Measurements from ENCODE around the gene CDHR2.

CDHR2 gene

DNA sequence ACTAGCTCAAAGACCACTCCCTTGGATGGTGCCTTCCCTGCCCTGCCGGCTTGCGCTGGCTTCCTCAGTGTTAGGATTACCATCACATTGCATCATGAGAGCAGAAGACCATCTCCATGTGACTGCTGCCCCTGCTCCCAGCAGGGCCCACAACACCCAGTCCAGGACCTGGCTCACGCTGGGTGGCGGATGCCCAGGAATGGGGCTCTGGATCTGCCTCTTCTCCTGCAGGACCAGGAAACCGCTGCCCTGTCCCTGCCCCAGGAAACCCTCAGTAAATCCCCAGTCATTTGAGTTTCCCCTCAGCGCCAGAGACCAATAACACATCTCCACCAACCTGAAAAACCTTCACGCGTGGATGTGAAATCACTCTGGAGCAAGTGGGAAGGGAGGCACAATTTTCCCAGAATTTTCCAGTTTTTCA is 8.7 kb upstream of the CDHR2 start:
- Histone ChIP-seq H3K4me1 (ENCODE audit: control insufficient read depth, insufficient read depth, low read length) (peaks cover 18% of the 10 kb centered on the region), H3K27me3 (ENCODE audit: control insufficient read depth, insufficient read depth, low read length, poor library complexity, severe bottlenecking) (peaks cover 42% of the 10 kb centered on the region), H3K9me3 (ENCODE audit: control insufficient read depth, low read length) (no peaks in the 10 kb centered on the region), H3K36me3 (ENCODE audit: control insufficient read depth, insufficient read depth, low read length) (no peaks in the 10 kb centered on the region), H3K27ac (ENCODE audit: insufficient read depth, low read depth, low read length, poor library complexity, severe bottlenecking) (no peak overlapping the region), H3K4me3 (ENCODE audit: insufficient read depth, low read depth, low read length) (no peak overlapping the region)
- WGBS, 2 experiments: 90 to 94% methylated on average over 8 of the region's 8 CpGs

DNA sequence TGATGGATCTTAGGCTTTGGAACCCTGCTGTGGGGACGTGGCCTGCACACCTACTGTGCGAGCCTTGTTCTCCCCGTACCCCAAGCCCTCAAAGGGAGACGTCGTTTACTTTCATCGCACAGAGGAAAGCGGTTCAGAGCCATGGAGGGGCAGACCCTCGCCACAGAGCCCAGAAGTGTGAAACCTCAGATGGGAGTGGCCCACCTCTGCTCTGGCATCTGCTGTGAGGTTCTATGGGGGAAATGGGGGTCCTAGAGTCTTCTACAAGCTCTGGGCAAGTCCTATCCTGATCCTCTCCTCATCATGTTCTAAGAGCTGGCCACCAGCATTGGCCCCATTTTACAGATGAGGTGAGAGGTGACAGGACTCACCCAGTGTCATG is 8.2 kb upstream of the CDHR2 start:
- Histone ChIP-seq H3K9me3 (ENCODE audit: control insufficient read depth, low read length) (no peaks in the 10 kb centered on the region), H3K36me3 (ENCODE audit: control insufficient read depth, insufficient read depth, low read length) (no peaks in the 10 kb centered on the region), H3K4me3 (ENCODE audit: insufficient read depth, low read depth, low read length) (no peak overlapping the region), H3K27me3 (ENCODE audit: control insufficient read depth, insufficient read depth, low read length, poor library complexity, severe bottlenecking) (peaks cover 46% of the 10 kb centered on the region), H3K27ac (ENCODE audit: insufficient read depth, low read depth, low read length, poor library complexity, severe bottlenecking) (no peak overlapping the region), H3K4me1 (ENCODE audit: control insufficient read depth, insufficient read depth, low read length) (peaks cover 18% of the 10 kb centered on the region)
- 87% methylated on average over 8 of the region's 8 CpGs for WGBS, 2 experiments

DNA sequence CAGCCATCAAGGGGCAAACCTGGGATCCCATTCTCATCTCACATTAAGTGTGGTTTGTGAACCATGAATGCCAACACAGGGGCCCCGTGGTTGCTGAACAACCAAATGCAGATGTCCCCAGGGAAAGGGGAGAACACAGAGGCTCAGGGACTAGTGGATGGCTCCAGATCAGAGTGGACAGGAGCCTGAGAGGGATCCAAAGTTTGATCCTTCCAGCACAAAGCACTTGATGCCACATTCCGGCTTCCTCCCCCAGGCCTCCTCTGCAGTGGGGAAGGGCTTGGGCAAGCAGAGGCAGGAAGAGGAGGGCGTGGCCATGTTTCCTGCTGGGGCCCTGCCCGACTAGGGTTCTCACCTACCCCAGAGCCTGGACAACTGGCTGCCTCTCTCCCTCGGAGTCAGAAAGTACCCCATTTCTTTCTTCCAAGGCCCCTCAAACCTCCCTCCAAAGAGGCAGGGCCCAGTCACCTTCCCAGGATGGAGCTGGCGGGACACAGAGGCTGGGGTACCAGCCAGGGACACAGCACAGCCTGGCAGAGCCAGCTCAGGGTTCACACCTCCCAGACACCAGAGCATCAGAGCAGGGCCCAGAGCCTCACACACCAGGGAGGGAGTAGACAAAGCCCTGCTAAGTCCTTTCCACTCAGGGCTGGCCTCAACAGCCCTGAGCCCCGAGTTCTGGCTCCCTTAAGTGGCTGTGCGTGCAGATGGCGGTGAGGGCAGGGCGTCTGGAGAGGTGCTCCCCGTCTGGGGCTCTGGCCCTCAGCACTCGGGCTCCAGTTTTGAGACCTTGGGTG is 7.6 kb upstream of the CDHR2 start:
- WGBS, 2 experiments: 60 to 62% methylated on average over 12 of the region's 12 CpGs
- Histone ChIP-seq H3K27ac (ENCODE audit: insufficient read depth, low read depth, low read length, poor library complexity, severe bottlenecking) (no peak overlapping the region), H3K4me3 (ENCODE audit: insufficient read depth, low read depth, low read length) (no peak overlapping the region), H3K9me3 (ENCODE audit: control insufficient read depth, low read length) (no peaks in the 10 kb centered on the region), H3K27me3 (ENCODE audit: control insufficient read depth, insufficient read depth, low read length, poor library complexity, severe bottlenecking) (peaks cover 46% of the 10 kb centered on the region), H3K4me1 (ENCODE audit: control insufficient read depth, insufficient read depth, low read length) (peaks cover 18% of the 10 kb centered on the region), H3K36me3 (ENCODE audit: control insufficient read depth, insufficient read depth, low read length) (no peaks in the 10 kb centered on the region)

DNA sequence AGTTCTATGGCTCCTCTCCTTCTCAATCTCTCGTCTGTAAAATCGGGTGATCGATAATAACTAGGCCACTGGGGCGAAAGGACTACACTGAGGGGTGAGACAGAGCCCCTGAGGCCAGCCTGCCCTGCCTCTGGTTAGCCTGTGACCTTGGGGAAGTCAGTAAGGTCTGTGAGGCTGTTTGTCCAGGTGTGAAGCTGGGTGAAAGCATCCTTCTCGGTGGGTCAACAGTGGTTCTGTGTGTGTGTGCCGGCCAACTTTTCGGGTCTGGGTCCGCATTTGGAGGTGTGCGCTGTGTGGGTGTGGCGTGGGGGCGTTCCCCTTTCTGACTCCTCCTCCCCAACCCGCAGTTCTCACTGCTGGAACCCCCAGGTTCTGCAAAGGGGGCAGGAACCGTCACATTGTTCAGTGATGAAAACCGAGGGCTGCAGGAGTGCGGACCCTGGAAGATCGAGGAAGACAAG is 7.0 kb upstream of the CDHR2 start:
- Histone ChIP-seq H3K4me3 (ENCODE audit: insufficient read depth, low read depth, low read length) (peak overlapping the region; percentile 40), H3K9me3 (ENCODE audit: control insufficient read depth, low read length) (no peaks in the 10 kb centered on the region), H3K27ac (ENCODE audit: insufficient read depth, low read depth, low read length, poor library complexity, severe bottlenecking) (no peak overlapping the region), H3K4me1 (ENCODE audit: control insufficient read depth, insufficient read depth, low read length) (peaks cover 18% of the 10 kb centered on the region), H3K27me3 (ENCODE audit: control insufficient read depth, insufficient read depth, low read length, poor library complexity, severe bottlenecking) (peaks cover 46% of the 10 kb centered on the region), H3K36me3 (ENCODE audit: control insufficient read depth, insufficient read depth, low read length) (no peaks in the 10 kb centered on the region)
- WGBS, 2 experiments: 36 to 37% methylated on average over 16 of the region's 16 CpGs

DNA sequence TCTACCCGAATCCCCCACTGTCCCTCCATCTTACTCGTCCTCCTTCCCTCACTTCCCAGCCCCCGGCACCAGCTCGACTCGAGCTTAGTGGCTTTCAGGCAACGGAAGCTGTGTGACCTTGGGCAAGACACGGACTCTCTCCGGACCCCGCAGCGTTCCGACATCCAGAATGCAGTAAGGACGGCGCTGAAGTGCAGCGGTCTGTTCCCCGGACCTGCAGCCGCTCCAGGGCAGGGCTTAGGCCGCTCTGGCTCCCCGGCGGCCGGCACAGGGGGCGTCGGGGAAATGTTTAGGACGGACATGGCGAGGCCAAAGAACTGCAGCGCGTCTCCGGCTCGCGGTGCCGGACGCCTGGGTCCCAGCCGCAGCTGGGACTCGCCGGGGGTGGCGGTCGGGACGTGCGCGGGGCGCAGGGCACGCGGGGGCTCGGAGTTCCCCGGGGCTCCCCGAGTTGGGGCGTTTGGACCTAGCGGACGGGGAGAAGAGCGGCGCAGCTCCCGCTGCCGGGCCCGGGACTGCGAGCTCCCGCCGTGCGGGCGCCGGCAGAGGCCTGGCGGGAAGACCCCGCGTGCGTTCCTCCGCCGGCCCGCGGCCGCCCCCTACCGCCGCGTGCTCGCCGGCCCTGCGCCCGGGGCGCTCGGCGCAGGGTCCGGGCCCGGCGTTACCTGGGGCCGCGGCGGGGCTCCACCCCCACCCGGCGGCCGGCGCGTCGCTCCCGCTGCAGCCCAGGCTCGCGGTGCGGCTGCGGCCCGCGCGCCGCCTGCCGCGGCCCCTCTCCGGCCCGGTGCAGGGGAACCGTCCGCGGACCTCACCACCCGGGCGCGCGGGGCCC is 6.3 kb upstream of the CDHR2 start:
- Histone ChIP-seq H3K36me3 (ENCODE audit: control insufficient read depth, insufficient read depth, low read length) (no peaks in the 10 kb centered on the region), H3K4me1 (ENCODE audit: control insufficient read depth, insufficient read depth, low read length) (peaks cover 18% of the 10 kb centered on the region), H3K4me3 (ENCODE audit: insufficient read depth, low read depth, low read length) (peak overlapping the region; percentile 53), H3K27ac (ENCODE audit: insufficient read depth, low read depth, low read length, poor library complexity, severe bottlenecking) (no peak overlapping the region), H3K27me3 (ENCODE audit: control insufficient read depth, insufficient read depth, low read length, poor library complexity, severe bottlenecking) (peaks cover 46% of the 10 kb centered on the region), H3K9me3 (ENCODE audit: control insufficient read depth, low read length) (no peaks in the 10 kb centered on the region)
- whole genome bisulfite sequencing, 2 experiments: 1% methylated on average over 110 of the region's 110 CpGs

DNA sequence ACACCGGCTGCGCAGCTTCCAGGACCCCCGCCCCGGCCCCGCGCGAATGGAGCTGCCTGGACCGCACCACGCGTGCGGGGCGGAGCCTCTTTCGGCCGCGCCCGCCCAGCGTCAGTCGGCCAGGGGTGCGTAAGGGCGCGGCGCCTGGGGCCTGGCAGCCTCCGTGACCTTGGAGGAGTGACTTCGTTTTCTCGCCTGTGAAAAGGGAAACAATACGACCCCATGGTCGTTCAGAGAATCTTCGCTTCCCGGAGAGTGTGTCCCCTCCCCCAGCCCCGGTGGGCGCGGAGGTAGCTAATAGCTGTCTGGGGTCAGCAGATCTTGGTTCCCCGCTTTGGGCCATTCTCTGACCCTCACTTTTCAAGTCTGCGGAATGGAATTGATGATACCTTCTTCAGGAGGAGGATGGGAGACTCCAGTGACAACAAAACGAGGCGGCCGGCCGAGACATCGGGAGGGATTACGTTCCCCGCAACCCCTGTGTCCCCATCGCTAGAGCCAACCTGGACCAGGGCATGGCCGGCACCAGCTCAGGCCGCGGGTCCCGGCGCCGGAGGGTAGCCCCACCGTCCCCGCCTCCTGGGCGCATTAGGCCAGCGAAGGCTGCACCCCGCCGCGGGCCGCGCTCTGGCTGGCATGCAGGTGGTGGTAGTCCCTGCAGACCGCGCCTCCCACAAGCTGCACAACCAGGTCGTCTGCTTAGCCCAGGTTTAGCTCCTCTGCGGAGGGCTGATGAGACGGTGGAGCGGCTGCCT is 5.5 kb upstream of the CDHR2 start:
- Histone ChIP-seq H3K36me3 (ENCODE audit: control insufficient read depth, insufficient read depth, low read length) (no peaks in the 10 kb centered on the region), H3K4me3 (ENCODE audit: insufficient read depth, low read depth, low read length) (peak overlapping the region; percentile 53), H3K9me3 (ENCODE audit: control insufficient read depth, low read length) (no peaks in the 10 kb centered on the region), H3K27me3 (ENCODE audit: control insufficient read depth, insufficient read depth, low read length, poor library complexity, severe bottlenecking) (peaks cover 46% of the 10 kb centered on the region), H3K4me1 (ENCODE audit: control insufficient read depth, insufficient read depth, low read length) (peaks cover 16% of the 10 kb centered on the region), H3K27ac (ENCODE audit: insufficient read depth, low read depth, low read length, poor library complexity, severe bottlenecking) (no peak overlapping the region)
- WGBS, 2 experiments: 1% methylated on average over 63 of the region's 63 CpGs

DNA sequence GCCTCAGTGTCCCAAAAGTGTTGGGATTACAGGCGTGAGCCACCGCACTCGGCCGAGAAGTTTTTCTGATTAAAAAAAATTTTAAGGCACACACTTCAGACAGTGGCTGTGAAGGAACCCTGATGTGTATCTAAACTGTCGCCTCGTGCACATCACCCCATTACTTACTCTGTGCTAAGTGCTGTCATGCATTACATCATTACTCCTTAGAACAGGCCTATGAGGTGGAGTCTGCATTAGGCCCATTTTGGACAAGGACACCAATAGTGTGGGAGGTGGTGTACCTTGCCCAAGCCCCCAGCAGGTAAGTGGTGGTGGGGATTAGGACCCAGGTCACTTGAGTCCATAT is 3.8 kb upstream of the CDHR2 start:
- 90 to 96% methylated on average over 6 of the region's 6 CpGs for WGBS, 2 experiments
- H3K27me3 ChIP-seq (ENCODE audit: control insufficient read depth, insufficient read depth, low read length, poor library complexity, severe bottlenecking): peaks cover 46% of the 10 kb centered on the region
- no peak overlapping the region for H3K4me3 ChIP-seq (ENCODE audit: insufficient read depth, low read depth, low read length)
- H3K27ac ChIP-seq (ENCODE audit: insufficient read depth, low read depth, low read length, poor library complexity, severe bottlenecking): no peak overlapping the region
- H3K36me3 ChIP-seq (ENCODE audit: control insufficient read depth, insufficient read depth, low read length): no peaks in the 10 kb centered on the region
- H3K4me1 ChIP-seq (ENCODE audit: control insufficient read depth, insufficient read depth, low read length): peaks cover 14% of the 10 kb centered on the region
- H3K9me3 ChIP-seq (ENCODE audit: control insufficient read depth, low read length): no peaks in the 10 kb centered on the region

DNA sequence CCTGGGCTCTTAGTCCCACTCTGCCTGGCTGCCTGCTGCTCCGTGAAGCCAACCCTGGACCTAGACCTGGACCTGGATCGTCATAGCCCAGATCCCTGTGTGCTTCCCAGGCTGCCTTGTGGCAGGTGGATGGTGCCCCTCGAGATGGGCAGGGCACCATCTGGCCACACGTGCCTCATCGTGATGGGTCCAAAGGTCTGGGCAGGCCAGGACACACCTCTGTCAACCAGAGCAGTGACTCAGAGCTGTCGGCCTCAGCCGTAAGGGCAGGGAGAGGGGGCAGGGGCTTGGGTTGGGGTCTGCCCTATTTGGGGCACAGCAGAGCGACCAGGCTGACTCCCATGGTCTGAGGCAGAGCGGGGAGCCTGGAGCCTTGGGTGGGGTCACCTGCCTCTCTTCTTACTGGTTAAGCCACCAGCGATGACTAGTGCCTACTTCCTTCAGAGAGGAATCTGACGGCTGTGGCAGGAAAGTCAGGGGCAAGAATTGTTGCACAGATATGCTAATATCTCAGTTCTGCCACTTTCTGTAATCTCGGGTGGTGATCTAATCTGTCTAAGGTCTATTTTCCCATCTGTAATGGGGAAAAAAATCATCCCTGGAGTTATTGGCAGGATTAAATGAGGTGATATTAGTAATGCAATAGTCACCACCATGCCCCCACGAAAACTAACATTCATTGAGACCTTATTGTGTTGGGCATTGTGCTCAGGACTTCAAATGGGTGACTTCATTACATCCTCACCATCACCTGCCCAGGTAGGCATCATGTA is 3.2 kb upstream of the CDHR2 start:
- no peak overlapping the region for H3K27ac ChIP-seq (ENCODE audit: insufficient read depth, low read depth, low read length, poor library complexity, severe bottlenecking)
- H3K4me3 ChIP-seq (ENCODE audit: insufficient read depth, low read depth, low read length): no peak overlapping the region
- no peaks in the 10 kb centered on the region for H3K9me3 ChIP-seq (ENCODE audit: control insufficient read depth, low read length)
- H3K27me3 ChIP-seq (ENCODE audit: control insufficient read depth, insufficient read depth, low read length, poor library complexity, severe bottlenecking): peaks cover 46% of the 10 kb centered on the region
- H3K36me3 ChIP-seq (ENCODE audit: control insufficient read depth, insufficient read depth, low read length): no peaks in the 10 kb centered on the region
- H3K4me1 ChIP-seq (ENCODE audit: control insufficient read depth, insufficient read depth, low read length): peaks cover 14% of the 10 kb centered on the region
- 85 to 87% methylated on average over 13 of the region's 13 CpGs for WGBS, 2 experiments

DNA sequence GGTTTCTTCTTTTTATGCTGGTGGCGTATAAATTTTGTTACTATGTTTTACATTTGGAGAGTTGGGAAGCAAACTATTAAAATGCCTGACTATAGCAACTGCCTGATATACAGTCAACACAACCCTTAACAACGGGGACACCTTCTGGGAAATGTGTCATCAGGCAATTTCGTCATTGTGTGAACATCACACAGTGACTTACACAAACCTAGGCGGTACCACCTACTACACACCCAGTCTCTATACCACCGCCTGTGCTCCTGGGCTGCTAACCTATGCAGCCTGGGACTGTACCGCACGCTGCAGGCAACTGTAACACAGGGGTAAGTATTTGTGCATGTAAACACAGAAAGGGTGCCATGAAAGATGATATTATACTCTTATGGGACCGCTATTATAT is 1.3 kb upstream of the CDHR2 start:
- Histone ChIP-seq H3K4me3 (ENCODE audit: insufficient read depth, low read depth, low read length) (no peak overlapping the region), H3K27ac (ENCODE audit: insufficient read depth, low read depth, low read length, poor library complexity, severe bottlenecking) (no peak overlapping the region), H3K4me1 (ENCODE audit: control insufficient read depth, insufficient read depth, low read length) (no peaks in the 10 kb centered on the region), H3K27me3 (ENCODE audit: control insufficient read depth, insufficient read depth, low read length, poor library complexity, severe bottlenecking) (peaks cover 29% of the 10 kb centered on the region), H3K9me3 (ENCODE audit: control insufficient read depth, low read length) (no peaks in the 10 kb centered on the region), H3K36me3 (ENCODE audit: control insufficient read depth, insufficient read depth, low read length) (no peaks in the 10 kb centered on the region)
- WGBS, 2 experiments: 92% methylated on average over 7 to 8 of the region's 8 CpGs
